T47D (cell line): ENCODE measurements around the gene GSG1L.
"Not testable (repeated sequence)": the region's sequence is repeated elsewhere in the genome, so short reads cannot be mapped to it uniquely, and the experiment has no call there.

Experiments used
- DNase-seq, 2 experiments: peaks; one replicate each; pipeline versions ENCODE4 v3.0.0 to v3.0.0-alpha.2; 2011 to 2012; ENCODE audit warnings: low read depth in 1 of 2, low spot score in 1 of 2
- JUND ChIP-seq: IDR thresholded peaks from 2 replicates; pipeline ENCODE4 v1.6.1; 2012; ENCODE audit warnings: low read depth
- in situ Hi-C: cut with HindIII; loops from 2 replicates; pipeline ENCODE4 v1.10.0; 2016; ENCODE audit warnings: low sequenced_read_pairs, low pct_unique_long_range_greater_than_20kb

The GSG1L gene

GRCh38 chr16:27743963-27744362 is 319.6 kb downstream of the GSG1L start:
- TF ChIP-seq JUND, result no peak
- in situ Hi-C loops, result no loop called here
- DNase-seq, result no peak

DNA sequence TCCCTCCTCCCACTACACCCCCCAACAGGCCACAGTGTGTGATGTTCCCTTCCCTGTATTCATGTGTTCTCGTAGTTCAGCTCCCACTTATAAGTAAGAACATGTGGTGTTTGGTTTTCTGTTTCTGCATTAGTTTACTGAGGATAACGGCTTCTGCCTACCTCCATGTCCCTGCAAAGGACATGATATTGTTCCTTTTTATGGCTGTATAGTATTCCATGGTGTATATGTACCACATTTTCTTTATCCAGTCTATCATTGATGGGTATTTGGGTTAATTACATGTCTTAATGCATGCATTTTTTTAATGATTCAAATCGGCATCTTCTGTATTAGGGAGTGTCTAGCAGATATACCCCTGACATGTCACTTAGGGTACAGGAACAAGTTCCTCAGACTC is 320.5 kb downstream of the GSG1L start:
- in situ Hi-C loops, DNase-seq: not testable (repeated sequence)

GRCh38 chr16:27742333-27742732 is 321.2 kb downstream of the GSG1L start:
- no peak for TF ChIP-seq JUND
- in situ Hi-C loops, result no loop called here
- DNase-seq, result peak in 1 of 2 experiments; percentile 65

DNA sequence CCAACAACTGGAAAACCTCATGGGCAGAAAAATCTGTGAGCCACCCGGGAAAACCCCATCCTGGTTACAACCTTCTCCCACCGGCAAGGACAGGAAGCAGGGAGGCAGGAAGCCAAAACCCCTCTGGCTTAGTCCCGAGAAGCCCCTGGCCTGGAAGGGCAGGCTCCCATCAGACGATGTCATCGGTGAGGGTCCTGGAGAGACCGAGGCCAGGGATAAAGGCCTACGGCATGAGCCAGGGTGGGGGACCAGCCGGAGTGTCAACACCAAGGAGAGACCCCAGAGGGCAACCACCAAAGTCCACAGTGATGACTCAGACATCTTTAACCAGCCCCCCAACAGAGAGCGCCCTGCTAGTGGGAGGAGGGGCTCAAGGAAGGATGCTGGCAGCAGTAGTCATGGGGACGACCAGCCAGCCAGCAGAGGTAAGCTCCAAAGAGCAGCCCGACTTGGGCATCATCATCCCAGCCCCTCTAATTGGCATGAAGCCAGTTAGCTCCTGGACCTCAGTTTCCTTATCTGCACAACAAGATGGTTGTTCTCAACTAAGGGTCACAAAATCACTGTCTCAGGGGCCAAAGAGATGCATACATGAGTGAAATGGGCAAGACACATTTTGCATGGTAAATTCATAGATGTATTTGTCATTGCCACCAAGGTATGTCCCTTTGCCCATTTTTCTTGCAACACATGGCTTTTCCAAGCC is 322.9 kb downstream of the GSG1L start:
- in situ Hi-C loops, result no loop called here
- no peak for TF ChIP-seq JUND
- DNase-seq, result no peak

- in situ Hi-C loops, result no loop called here
- TF ChIP-seq JUND, result no peak
- peak in 1 of 2 experiments; percentile 18 for DNase-seq
Measured at GRCh38 chr16:27739606-27740357, 323.7 kb downstream of the GSG1L start.

DNA sequence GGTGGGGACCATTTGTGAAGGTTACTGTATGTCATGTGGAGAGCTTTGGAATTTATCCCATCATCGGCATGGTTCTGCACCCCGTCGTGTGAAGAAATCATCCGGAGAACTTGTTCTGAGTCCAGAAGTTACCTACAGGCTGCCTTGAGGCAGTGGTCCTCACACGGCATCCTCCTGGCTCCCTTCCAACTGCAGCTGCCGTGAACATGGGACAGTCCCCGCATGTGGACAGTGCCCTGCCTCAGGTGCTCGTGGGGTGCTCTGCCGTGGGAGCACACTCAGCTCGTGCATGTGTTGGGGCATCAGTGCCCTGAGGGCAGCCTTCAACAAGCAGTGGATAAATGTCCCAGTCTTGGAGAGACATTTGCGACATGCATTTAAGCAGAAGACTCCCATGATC is 324.9 kb downstream of the GSG1L start:
- DNase-seq, result no peak
- TF ChIP-seq JUND, result no peak
- in situ Hi-C loops, result no loop called here
